Neural crest cell (in vitro differentiated cells): Measurements from ENCODE around the gene PIK3R2. TPM values are rescaled to one million over a fixed set of nuclear protein-coding genes. Genes with fewer than 3 reads are reported as not detected.

ENCODE experiments used
- DNase-seq: peaks from one replicate; pipeline ENCODE4 v3.0.0; 2021; ENCODE audit warnings: low read depth, mixed read lengths, low spot score
- H3K27ac Mint-ChIP-seq: one replicate; pipeline ENCODE4 v1.8.0; 2021; ENCODE audit warnings: mild to moderate bottlenecking, mixed read lengths; ENCODE audit not compliant: unreplicated experiment
- H3K27me3 Mint-ChIP-seq: 2 replicates; pipeline ENCODE4 v1.8.0; 2021; ENCODE audit warnings: low read depth, mild to moderate bottlenecking, mixed read lengths
- H3K36me3 Mint-ChIP-seq: 2 replicates; pipeline ENCODE4 v1.8.0; 2021; ENCODE audit warnings: low read depth, mild to moderate bottlenecking, mixed read lengths
- H3K4me1 Mint-ChIP-seq: 2 replicates; pipeline ENCODE4 v1.8.0; 2021; ENCODE audit warnings: mixed read lengths
- H3K4me3 Mint-ChIP-seq: one replicate; pipeline ENCODE4 v1.8.0; 2021; ENCODE audit warnings: mild to moderate bottlenecking, mixed read lengths
- H3K9me3 Mint-ChIP-seq: 2 replicates; pipeline ENCODE4 v1.8.0; 2021; ENCODE audit warnings: mixed read lengths
- CTCF ChIP-seq: fragments of 200-600 bp; sonication (generic); conservative IDR thresholded peaks from 2 replicates; pipeline ENCODE4 v1.5.0; 2021; ENCODE audit warnings: antibody characterized with exemption, mild to moderate bottlenecking
- total RNA-seq: library from RNA; stranded (reverse); gene quantifications from 2 replicates; pipeline ENCODE4 v1.2.1, GENCODE V29; 2021

The PIK3R2 gene
- total RNA-seq, 1 donor from 2014 or later = 72.5 TPM

GRCh38 chr19:18179957-18180356 is 27.0 kb downstream of the PIK3R2 start:
- TF ChIP-seq CTCF = no peak

GRCh38 chr19:18183529-18183928 is 30.6 kb downstream of the PIK3R2 start:
- Mint-ChIP-seq H3K36me3 (no peaks in the 10 kb centered on the region), H3K4me1 (peaks cover 4% of the 10 kb centered on the region), H3K4me3 (no peak overlapping the region)

More at GRCh38 chr19:18179957-18180356, 27.0 kb downstream of the PIK3R2 start:
- H3K27me3 Mint-ChIP-seq = peaks cover 35% of the 10 kb centered on the region
- no peaks in the 10 kb centered on the region for H3K4me1 Mint-ChIP-seq
- no peaks in the 10 kb centered on the region for H3K36me3 Mint-ChIP-seq
- H3K4me3 Mint-ChIP-seq = no peak overlapping the region
- DNase-seq = no peak
- no peaks in the 10 kb centered on the region for H3K9me3 Mint-ChIP-seq
- no peak overlapping the region for H3K27ac Mint-ChIP-seq

GRCh38 chr19:18185538-18185937 is 32.6 kb downstream of the PIK3R2 start:
- Mint-ChIP-seq H3K4me1 (peaks cover 4% of the 10 kb centered on the region), H3K36me3 (no peaks in the 10 kb centered on the region), H3K4me3 (no peak overlapping the region), H3K9me3 (no peaks in the 10 kb centered on the region), H3K27ac (peak overlapping the region; percentile 14), H3K27me3 (peaks cover 5% of the 10 kb centered on the region)
- no peak for DNase-seq
- TF ChIP-seq CTCF = no peak

More at GRCh38 chr19:18183529-18183928, 30.6 kb downstream of the PIK3R2 start:
- no peak for DNase-seq
- Mint-ChIP-seq H3K9me3 (no peaks in the 10 kb centered on the region), H3K27me3 (peaks cover 10% of the 10 kb centered on the region), H3K27ac (no peak overlapping the region)
- TF ChIP-seq CTCF = no peak

GRCh38 chr19:18190278-18190677 is 37.3 kb downstream of the PIK3R2 start:
- peaks cover 8% of the 10 kb centered on the region for H3K27me3 Mint-ChIP-seq
- no peaks in the 10 kb centered on the region for H3K36me3 Mint-ChIP-seq
- no peaks in the 10 kb centered on the region for H3K9me3 Mint-ChIP-seq
- peaks cover 28% of the 10 kb centered on the region for H3K4me1 Mint-ChIP-seq
- no peak for DNase-seq
- H3K4me3 Mint-ChIP-seq = peak overlapping the region; percentile 3
- no peak overlapping the region for H3K27ac Mint-ChIP-seq
- TF ChIP-seq CTCF = no peak

GRCh38 chr19:18191640-18192062 is 38.7 kb downstream of the PIK3R2 start:
- no peaks in the 10 kb centered on the region for H3K36me3 Mint-ChIP-seq
- H3K9me3 Mint-ChIP-seq = no peaks in the 10 kb centered on the region
- H3K4me1 Mint-ChIP-seq = peaks cover 24% of the 10 kb centered on the region
- DNase-seq = no peak
- H3K27ac Mint-ChIP-seq = no peak overlapping the region
- H3K27me3 Mint-ChIP-seq = peaks cover 5% of the 10 kb centered on the region
- TF ChIP-seq CTCF = no peak
- H3K4me3 Mint-ChIP-seq = peak overlapping the region; percentile 93
